NCI-H2196 (cell line): Measurements from ENCODE around the gene RBMS3.

Experiments used
- DNase-seq: peaks from one replicate; lab custom pipeline; 2025; ENCODE audit not compliant: unreplicated experiment; lab: John Stamatoyannopoulos, UW

RBMS3 gene

GRCh38 chr3:29426302-29427226 lies 145.7 kb downstream of the RBMS3 start:
- no peak for DNase-seq

GRCh38 chr3:29427266-29428103 lies 146.6 kb downstream of the RBMS3 start:
- no peak for DNase-seq

GRCh38 chr3:29429055-29429679 lies 148.3 kb downstream of the RBMS3 start:
- no peak for DNase-seq

- DNase-seq, result no peak
These were observed 149.7 kb downstream of the RBMS3 start for GRCh38 chr3:29430558-29430971.

GRCh38 chr3:29436612-29437323 lies 155.9 kb downstream of the RBMS3 start:
- DNase-seq, result no peak

GRCh38 chr3:29438580-29438979 lies 157.7 kb downstream of the RBMS3 start:
- DNase-seq, result no peak

- DNase-seq, result peak; percentile 10
These were observed 159.8 kb downstream of the RBMS3 start for GRCh38 chr3:29440413-29441305.

- DNase-seq, result no peak
These were observed 160.6 kb downstream of the RBMS3 start for GRCh38 chr3:29441422-29441821.

GRCh38 chr3:29447946-29448627 lies 167.2 kb downstream of the RBMS3 start:
- DNase-seq, result no peak

GRCh38 chr3:29451920-29452319 lies 171.0 kb downstream of the RBMS3 start:
- no peak for DNase-seq

- DNase-seq, result no peak
These were observed 172.0 kb downstream of the RBMS3 start for GRCh38 chr3:29452934-29453283.

GRCh38 chr3:29453284-29454001 lies 172.6 kb downstream of the RBMS3 start:
- DNase-seq, result peak; percentile 66

- DNase-seq, result no peak
These were observed 173.3 kb downstream of the RBMS3 start for GRCh38 chr3:29454161-29454611.

- no peak for DNase-seq
These were observed 176.0 kb downstream of the RBMS3 start for GRCh38 chr3:29456901-29457300.

- no peak for DNase-seq
These were observed 182.4 kb downstream of the RBMS3 start for GRCh38 chr3:29463304-29463703.

GRCh38 chr3:29465836-29466235 lies 185.0 kb downstream of the RBMS3 start:
- DNase-seq, result no peak

- no peak for DNase-seq
These were observed 185.6 kb downstream of the RBMS3 start for GRCh38 chr3:29466442-29466841.

- no peak for DNase-seq
These were observed 187.3 kb downstream of the RBMS3 start for GRCh38 chr3:29468187-29468586.
